Measurements from ENCODE around the gene AMPD1. TPM values are rescaled to one million over a fixed set of nuclear protein-coding genes. Genes with fewer than 3 reads are reported as not detected.

AMPD1 gene
- total RNA-seq, 1 experiment from 2014 or later = not detected

DNA sequence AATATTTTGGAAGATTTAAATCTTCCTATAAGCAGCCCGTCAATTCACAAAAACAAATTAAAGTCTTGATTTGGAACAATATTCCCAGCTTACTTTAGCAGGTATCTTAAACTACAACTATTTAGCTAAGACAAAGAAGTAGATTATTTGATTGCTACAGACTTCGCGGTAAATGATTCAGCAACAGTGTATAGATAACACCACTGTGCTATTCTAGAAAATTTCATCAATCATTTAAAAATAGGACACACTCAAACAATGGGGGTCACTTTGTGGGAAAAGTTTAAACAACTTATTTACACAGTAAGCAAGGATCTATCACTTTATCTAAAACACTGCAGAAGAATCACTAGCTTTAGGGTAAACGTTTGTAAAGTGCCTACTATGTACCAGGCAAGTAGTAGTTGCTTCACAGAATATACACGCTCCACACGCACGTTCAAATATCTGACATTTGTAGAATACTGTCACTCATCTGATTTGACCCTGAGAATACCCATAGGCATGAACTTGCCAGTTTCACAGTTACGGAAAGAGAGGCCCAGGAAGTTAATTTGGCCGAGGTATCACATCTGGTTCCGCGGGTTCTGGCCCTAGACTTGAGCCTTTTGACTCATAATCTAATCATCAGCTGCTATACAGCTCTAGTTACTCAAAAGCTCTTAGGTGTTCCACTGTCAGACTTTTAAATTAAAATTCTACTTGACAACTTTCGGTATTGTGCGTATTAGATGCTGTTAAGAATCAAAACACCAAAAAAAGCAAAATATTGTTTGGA, 26.4 kb downstream of the AMPD1 start:
- Histone ChIP-seq H3T11ph (ENCODE audit: low read length) (no peak overlapping the region), H2BK15ac (ENCODE audit: low read depth, low read length) (no peak overlapping the region), H2BK120ac (ENCODE audit: low read depth, low read length, poor library complexity, severe bottlenecking) (no peak overlapping the region), H3K27ac (ENCODE audit: insufficient read length, low read depth, low read length) (no peak overlapping the region), H3K4me2 (ENCODE audit: insufficient read depth, insufficient read length, low read length) (peak overlapping the region; percentile 99), H2BK12ac (ENCODE audit: insufficient read length, low read depth, low read length) (no peak overlapping the region), H4K5ac (ENCODE audit: insufficient read length, low read depth, low read length) (no peak overlapping the region), H4K8ac (replicated peaks; ENCODE audit: insufficient read length, low read depth, low read length) (no peak overlapping the region), H3K9me3 (ENCODE audit: control insufficient read depth, low read depth, low read length) (no peaks in the 10 kb centered on the region), H3K79me2 (ENCODE audit: insufficient read depth, low read length) (no peaks in the 10 kb centered on the region), H3K79me1 (ENCODE audit: insufficient read depth, low read depth, low read length, poor library complexity, severe bottlenecking) (no peaks in the 10 kb centered on the region), H3K4me1 (ENCODE audit: insufficient read depth, low read length) (no peaks in the 10 kb centered on the region), H3K23me2 (ENCODE audit: insufficient read length, low read depth, low read length, poor library complexity, severe bottlenecking) (peaks cover 14% of the 10 kb centered on the region), H2AFZ (ENCODE audit: low read length) (no peak overlapping the region), H4K20me1 (ENCODE audit: control insufficient read depth, insufficient read depth, insufficient read length) (no peaks in the 10 kb centered on the region), H3K27me3 (ENCODE audit: insufficient read depth, low read length) (no peaks in the 10 kb centered on the region), H3K23ac (ENCODE audit: insufficient read length, low read depth, low read length) (no peak overlapping the region), H2BK5ac (ENCODE audit: insufficient read length, low read length) (no peak overlapping the region), H3K9ac (ENCODE audit: extremely low read depth, insufficient read length, low read length) (peak overlapping the region; percentile 69), H3K18ac (ENCODE audit: insufficient read length, low read depth, low read length) (no peak overlapping the region), H2BK20ac (ENCODE audit: low read depth, low read length, poor library complexity, severe bottlenecking) (no peak overlapping the region), H4K91ac (ENCODE audit: insufficient read length, low read depth, low read length) (no peak overlapping the region), H3K4ac (ENCODE audit: low read depth, low read length) (no peak overlapping the region), H3K56ac (ENCODE audit: insufficient read length, low read depth, low read length) (no peak overlapping the region), H3K14ac (ENCODE audit: insufficient read depth, low read length) (no peak overlapping the region), H2AK5ac (ENCODE audit: insufficient read length, low read length) (no peak overlapping the region)
- Mint-ChIP-seq H3K4me1 (peaks cover 9% of the 10 kb centered on the region in 2 experiments), H3K27ac (no peak overlapping the region; a peak in 1 of 7 replicates), H3K4me3 (peak overlapping the region; percentile 82 to 93), H3K36me3 (ENCODE audit: insufficient read depth in 1 of 3, low read depth in 3 of 3) (no peaks in the 10 kb centered on the region), H3K27me3 (ENCODE audit: low read depth) (peaks cover 22% of the 10 kb centered on the region), H3K9me3 (no peaks in the 10 kb centered on the region; a peak in 1 of 5 replicates)
- no peak for DNase-seq
- no CpG with 5 or more reads among the region's 13 CpGs for WGBS (ENCODE audit: extremely low coverage, insufficient read length, low lambda C conversion rate)
- TF ChIP-seq, protein P1, sequence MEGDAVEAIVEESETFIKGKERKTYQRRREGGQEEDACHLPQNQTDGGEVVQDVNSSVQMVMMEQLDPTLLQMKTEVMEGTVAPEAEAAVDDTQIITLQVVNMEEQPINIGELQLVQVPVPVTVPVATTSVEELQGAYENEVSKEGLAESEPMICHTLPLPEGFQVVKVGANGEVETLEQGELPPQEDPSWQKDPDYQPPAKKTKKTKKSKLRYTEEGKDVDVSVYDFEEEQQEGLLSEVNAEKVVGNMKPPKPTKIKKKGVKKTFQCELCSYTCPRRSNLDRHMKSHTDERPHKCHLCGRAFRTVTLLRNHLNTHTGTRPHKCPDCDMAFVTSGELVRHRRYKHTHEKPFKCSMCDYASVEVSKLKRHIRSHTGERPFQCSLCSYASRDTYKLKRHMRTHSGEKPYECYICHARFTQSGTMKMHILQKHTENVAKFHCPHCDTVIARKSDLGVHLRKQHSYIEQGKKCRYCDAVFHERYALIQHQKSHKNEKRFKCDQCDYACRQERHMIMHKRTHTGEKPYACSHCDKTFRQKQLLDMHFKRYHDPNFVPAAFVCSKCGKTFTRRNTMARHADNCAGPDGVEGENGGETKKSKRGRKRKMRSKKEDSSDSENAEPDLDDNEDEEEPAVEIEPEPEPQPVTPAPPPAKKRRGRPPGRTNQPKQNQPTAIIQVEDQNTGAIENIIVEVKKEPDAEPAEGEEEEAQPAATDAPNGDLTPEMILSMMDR (conservative IDR thresholded peaks at IDR 0.05) = no peak
